T-helper 2 cell treated with Interferon-gamma antibody and Interleukin-4, amounts not matched to agents 5 μg/mL and 100 μg/mL, for 36 hours (primary cell): ENCODE results near the gene FCGBP.

Experiments used
- DNase-seq: peaks from one replicate; pipeline ENCODE4 v3.0.0; 2021; ENCODE audit warnings: low spot score
- H3K27ac Mint-ChIP-seq: one replicate; pipeline ENCODE4 v1.8.0; 2021; ENCODE audit warnings: mild to moderate bottlenecking, mixed read lengths
- H3K27me3 Mint-ChIP-seq: one replicate; pipeline ENCODE4 v1.8.0; 2021; ENCODE audit warnings: low read depth, mixed read lengths
- H3K36me3 Mint-ChIP-seq: one replicate; pipeline ENCODE4 v1.8.0; 2021; ENCODE audit warnings: low read depth, mixed read lengths
- H3K4me1 Mint-ChIP-seq: one replicate; pipeline ENCODE4 v1.8.0; 2021; ENCODE audit warnings: low read depth, mixed read lengths
- H3K4me3 Mint-ChIP-seq: one replicate; pipeline ENCODE4 v1.8.0; 2022; ENCODE audit warnings: mild to moderate bottlenecking, moderate library complexity, mixed read lengths
- H3K9me3 Mint-ChIP-seq: one replicate; pipeline ENCODE4 v1.8.0; 2021; ENCODE audit warnings: mixed read lengths

FCGBP gene

DNA sequence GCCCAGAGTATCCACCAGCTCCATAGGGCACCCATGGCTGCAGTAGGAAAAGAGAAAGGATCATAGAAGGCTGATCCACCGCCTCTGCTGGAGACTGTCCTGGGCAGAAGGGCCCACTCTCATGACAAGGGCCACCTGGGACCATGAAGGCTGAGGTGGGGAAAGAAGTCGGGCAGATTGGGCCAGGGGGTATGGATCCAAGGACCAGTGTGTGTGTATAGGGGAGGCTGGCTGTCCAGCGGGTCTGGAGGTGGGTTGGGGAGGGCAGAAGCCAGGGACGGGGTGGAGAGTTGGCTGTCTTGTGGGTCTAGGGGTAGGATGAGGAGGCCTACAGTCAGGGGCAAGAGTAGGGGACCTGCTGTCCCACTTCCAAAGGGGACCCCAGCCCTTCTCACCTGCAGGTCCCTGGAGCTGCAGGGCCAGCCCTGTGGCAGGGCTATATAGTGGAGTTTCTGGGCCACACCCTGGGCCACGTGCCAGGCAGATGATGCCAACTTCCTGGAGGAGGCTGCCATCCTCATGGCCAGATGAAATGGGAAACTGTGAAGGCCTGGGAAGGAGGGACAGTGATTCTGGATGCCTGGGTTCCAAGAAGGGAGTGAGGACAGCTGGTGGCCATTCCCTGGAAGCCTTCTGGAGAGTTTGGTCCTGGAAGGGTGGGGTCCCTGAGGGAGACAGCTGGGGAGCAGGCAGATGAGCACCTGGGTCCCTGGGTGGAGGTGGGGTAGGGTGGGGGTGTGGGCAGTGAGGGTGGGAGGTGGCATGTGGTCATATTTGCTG, at the start of gene FCGBP:
Gene FCGBP, minus strand, starts transcription at position 51 of the 780 bp plus-strand sequence.
- peaks cover 38% of the 10 kb centered on the region for H3K4me1 Mint-ChIP-seq
- H3K27ac Mint-ChIP-seq = peak within 1 kb of the TSS; percentile 70
- H3K4me3 Mint-ChIP-seq = no peak within 1 kb of the TSS
- DNase-seq = no peak
- H3K36me3 Mint-ChIP-seq = peaks cover 6% of the 10 kb centered on the region
- no peaks in the 10 kb centered on the region for H3K27me3 Mint-ChIP-seq
- peaks cover 15% of the 10 kb centered on the region for H3K9me3 Mint-ChIP-seq

GRCh38 chr19:39983695-39984300, 49.4 kb upstream of the FCGBP start:
- peaks cover 49% of the 10 kb centered on the region for H3K9me3 Mint-ChIP-seq
- no peaks in the 10 kb centered on the region for H3K4me1 Mint-ChIP-seq
- no peak overlapping the region for H3K4me3 Mint-ChIP-seq
- H3K36me3 Mint-ChIP-seq = peaks cover 77% of the 10 kb centered on the region
- no peaks in the 10 kb centered on the region for H3K27me3 Mint-ChIP-seq
- no peak for DNase-seq
- H3K27ac Mint-ChIP-seq = no peak overlapping the region

DNA sequence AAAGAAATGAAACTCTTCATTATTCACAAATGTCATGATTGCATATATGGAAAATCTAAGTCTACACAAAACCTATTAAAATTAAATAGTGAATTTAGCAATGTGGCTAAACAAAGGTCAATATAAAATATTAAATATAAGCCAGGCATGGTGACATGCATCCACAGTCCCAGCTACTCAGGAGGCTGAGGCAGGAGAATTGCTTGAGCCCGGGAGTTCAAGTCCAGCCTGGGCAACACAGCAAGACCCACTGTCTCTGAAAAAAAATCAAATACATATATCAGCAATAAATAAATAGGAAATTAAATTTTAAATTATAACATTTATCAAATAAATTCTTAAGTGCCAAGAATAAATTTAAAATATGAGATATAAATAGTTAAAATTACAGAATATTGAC, 48.4 kb upstream of the FCGBP start:
- H3K4me3 Mint-ChIP-seq = no peak overlapping the region
- H3K9me3 Mint-ChIP-seq = peaks cover 46% of the 10 kb centered on the region
- no peak overlapping the region for H3K27ac Mint-ChIP-seq
- H3K36me3 Mint-ChIP-seq = peaks cover 85% of the 10 kb centered on the region
- no peak for DNase-seq
- no peaks in the 10 kb centered on the region for H3K4me1 Mint-ChIP-seq
- no peaks in the 10 kb centered on the region for H3K27me3 Mint-ChIP-seq

DNA sequence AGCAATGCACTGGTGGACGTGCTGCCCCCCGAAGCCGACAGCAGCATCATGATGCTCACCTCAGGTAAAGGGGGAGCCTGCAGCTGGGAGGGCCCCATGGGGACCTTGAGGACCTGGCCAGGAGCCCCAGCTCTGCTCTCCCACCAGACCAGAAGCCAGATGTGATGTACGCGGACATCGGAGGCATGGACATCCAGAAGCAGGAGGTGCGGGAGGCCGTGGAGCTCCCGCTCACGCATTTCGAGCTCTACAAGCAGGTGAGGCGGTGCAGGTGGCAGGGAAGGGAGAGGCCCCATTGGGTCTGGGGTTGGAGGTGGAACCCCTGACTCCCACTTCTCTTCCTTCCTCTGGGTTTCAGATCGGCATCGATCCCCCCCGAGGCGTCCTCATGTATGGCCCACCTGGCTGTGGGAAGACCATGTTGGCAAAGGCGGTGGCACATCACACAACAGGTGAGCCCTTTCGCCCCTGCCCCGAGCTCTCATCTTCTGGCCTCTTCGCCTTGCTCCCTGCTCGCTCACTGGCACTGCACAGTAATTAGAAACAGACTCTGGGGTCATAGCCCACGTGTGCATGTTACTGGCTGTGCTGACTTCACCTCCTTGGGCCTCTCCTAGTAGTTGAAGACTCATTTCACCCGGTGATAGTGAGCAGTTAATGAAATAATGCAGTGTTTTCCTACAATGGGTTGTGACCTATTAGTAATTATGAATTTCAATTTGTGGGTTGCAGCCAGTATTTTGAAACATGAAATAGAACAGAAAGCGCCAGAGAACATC, 40.1 kb upstream of the FCGBP start:
- no peak for DNase-seq
- no peaks in the 10 kb centered on the region for H3K27me3 Mint-ChIP-seq
- no peaks in the 10 kb centered on the region for H3K9me3 Mint-ChIP-seq
- no peak overlapping the region for H3K27ac Mint-ChIP-seq
- peaks cover 56% of the 10 kb centered on the region for H3K36me3 Mint-ChIP-seq
- H3K4me1 Mint-ChIP-seq = peaks cover 24% of the 10 kb centered on the region
- H3K4me3 Mint-ChIP-seq = no peak overlapping the region

- Mint-ChIP-seq H3K27ac (peak overlapping the region; percentile 93), H3K9me3 (no peaks in the 10 kb centered on the region), H3K4me3 (peak overlapping the region; percentile 94), H3K4me1 (peaks cover 41% of the 10 kb centered on the region), H3K36me3 (peaks cover 36% of the 10 kb centered on the region), H3K27me3 (no peaks in the 10 kb centered on the region)
- no peak for DNase-seq
Measured at GRCh38 chr19:39971380-39972035, 37.1 kb upstream of the FCGBP start.

DNA sequence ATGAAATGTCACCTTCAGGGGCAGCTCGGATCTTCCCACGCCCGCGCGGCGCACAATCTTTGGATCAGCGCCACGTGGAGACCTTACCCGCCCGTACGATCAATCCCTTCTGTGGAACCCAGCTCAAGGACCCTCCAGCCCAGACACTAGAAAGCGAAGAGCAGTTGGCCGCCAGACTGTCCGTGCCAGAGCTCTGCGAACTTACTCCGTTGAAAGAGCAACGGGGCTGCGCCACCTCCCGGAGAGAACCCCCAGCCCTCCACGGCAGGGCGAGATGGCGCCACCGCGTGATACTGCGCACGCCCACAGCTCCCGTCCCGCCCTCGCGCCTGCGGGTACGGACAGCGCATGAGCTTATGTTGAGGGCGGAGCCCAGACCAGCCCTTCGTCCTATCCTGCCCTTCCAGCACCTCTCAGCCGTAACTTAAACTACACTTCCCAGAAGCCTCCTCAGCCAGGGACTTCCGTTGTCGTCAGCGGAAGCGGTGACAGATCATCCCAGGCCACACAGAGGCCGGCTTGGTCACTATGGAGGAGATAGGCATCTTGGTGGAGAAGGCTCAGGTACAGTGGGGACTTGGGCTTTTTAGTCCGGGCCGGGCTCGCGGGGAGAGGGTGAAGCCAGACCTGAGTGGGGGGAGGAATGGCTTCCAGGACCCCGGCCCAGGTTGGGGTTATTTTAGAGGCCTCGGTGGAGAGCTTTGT, 36.4 kb upstream of the FCGBP start, which contains the start of gene PSMC4:
Gene PSMC4, plus strand, starts transcription at position 491 of the 705 bp plus-strand sequence. Its CDS starts 38 bp downstream, at position 529.
- H3K9me3 Mint-ChIP-seq = no peaks in the 10 kb centered on the region

DNA sequence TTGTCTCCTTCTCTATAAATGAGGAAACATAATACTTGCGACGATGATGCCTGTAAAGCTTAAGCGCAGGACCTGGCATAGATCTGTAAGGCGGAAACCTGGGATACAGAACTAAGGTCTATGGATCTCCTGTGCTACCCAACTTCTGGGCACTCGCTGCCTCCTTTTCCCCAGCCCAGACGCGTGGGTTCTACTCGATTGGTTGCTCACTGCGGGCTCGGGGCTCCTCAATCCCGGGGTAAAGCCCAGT, 35.9 kb upstream of the FCGBP start:
- H3K9me3 Mint-ChIP-seq = no peaks in the 10 kb centered on the region
- peak overlapping the region; percentile 93 for H3K27ac Mint-ChIP-seq
- no peak for DNase-seq
- H3K27me3 Mint-ChIP-seq = no peaks in the 10 kb centered on the region
- H3K4me3 Mint-ChIP-seq = peak overlapping the region; percentile 94
- peaks cover 31% of the 10 kb centered on the region for H3K36me3 Mint-ChIP-seq
- H3K4me1 Mint-ChIP-seq = peaks cover 39% of the 10 kb centered on the region

More for the DNA sequence above, 36.4 kb upstream of the FCGBP start, which contains the start of gene PSMC4:
- Mint-ChIP-seq H3K4me1 (peaks cover 41% of the 10 kb centered on the region), H3K27ac (peak within 1 kb of the TSS; percentile 93), H3K27me3 (no peaks in the 10 kb centered on the region), H3K36me3 (peaks cover 36% of the 10 kb centered on the region), H3K4me3 (peak within 1 kb of the TSS; percentile 94)
- DNase-seq = peak; percentile 99

- H3K4me1 Mint-ChIP-seq = peaks cover 39% of the 10 kb centered on the region
- peak; percentile 41 for DNase-seq
- peak overlapping the region; percentile 94 for H3K4me3 Mint-ChIP-seq
- H3K9me3 Mint-ChIP-seq = no peaks in the 10 kb centered on the region
- peak overlapping the region; percentile 93 for H3K27ac Mint-ChIP-seq
- H3K27me3 Mint-ChIP-seq = no peaks in the 10 kb centered on the region
- peaks cover 28% of the 10 kb centered on the region for H3K36me3 Mint-ChIP-seq
Measured at GRCh38 chr19:39969681-39970424, 35.4 kb upstream of the FCGBP start.

DNA sequence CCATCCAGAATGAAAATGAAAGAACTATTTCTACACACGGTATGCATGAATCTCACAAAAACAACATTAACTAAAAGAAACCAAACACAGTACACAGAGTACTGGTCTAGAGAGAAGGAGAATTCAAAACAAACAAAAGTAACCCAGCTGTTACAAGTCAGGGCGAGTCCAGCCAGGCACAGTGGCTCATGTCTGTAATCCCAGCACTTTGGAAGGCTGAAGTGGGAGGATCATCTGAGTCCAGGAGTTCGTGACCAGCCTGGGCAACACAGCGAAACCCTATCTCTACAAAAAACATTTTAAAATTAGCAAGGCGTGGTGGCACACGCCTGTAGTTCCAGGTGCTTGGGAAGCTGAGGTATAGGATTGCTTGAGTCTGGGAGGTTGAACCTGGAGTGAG, 34.8 kb upstream of the FCGBP start:
- H3K36me3 Mint-ChIP-seq = peaks cover 24% of the 10 kb centered on the region

GRCh38 chr19:39968789-39969188, 34.4 kb upstream of the FCGBP start:
- no peak for DNase-seq
- H3K27ac Mint-ChIP-seq = peak overlapping the region; percentile 93
- H3K27me3 Mint-ChIP-seq = no peaks in the 10 kb centered on the region
- H3K9me3 Mint-ChIP-seq = no peaks in the 10 kb centered on the region
- peak overlapping the region; percentile 94 for H3K4me3 Mint-ChIP-seq
- H3K4me1 Mint-ChIP-seq = peaks cover 40% of the 10 kb centered on the region
- peaks cover 21% of the 10 kb centered on the region for H3K36me3 Mint-ChIP-seq

More for the DNA sequence above, 34.8 kb upstream of the FCGBP start:
- Mint-ChIP-seq H3K4me1 (peaks cover 39% of the 10 kb centered on the region), H3K27ac (peak overlapping the region; percentile 93), H3K27me3 (no peaks in the 10 kb centered on the region), H3K4me3 (peak overlapping the region; percentile 94), H3K9me3 (no peaks in the 10 kb centered on the region)
- DNase-seq = no peak

DNA sequence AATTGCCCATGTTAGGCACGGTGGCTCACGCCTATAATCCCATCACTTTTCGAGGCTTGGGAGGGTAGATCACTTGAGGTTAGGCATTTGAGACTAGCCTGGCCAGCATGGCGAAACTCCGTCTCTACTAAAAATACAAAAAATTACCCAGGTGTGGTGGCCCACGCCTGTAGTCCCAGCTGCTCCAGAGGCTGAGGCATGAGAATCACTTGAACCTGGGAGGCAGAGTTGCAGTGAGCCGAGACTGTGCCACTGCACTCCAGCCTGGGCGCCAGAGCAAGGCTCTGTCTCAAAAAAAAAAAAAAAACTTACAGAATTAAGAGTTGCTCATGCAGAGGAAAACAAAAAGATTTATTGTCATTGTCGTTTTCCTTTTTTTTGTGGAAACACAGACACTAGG, 33.1 kb upstream of the FCGBP start:
- H3K27me3 Mint-ChIP-seq = no peaks in the 10 kb centered on the region
- no peak for DNase-seq
- no peaks in the 10 kb centered on the region for H3K9me3 Mint-ChIP-seq
- H3K27ac Mint-ChIP-seq = no peak overlapping the region
- peaks cover 40% of the 10 kb centered on the region for H3K4me1 Mint-ChIP-seq
- H3K4me3 Mint-ChIP-seq = no peak overlapping the region
- H3K36me3 Mint-ChIP-seq = peaks cover 14% of the 10 kb centered on the region

- Mint-ChIP-seq H3K4me3 (no peak overlapping the region), H3K9me3 (no peaks in the 10 kb centered on the region), H3K36me3 (peaks cover 10% of the 10 kb centered on the region), H3K27me3 (no peaks in the 10 kb centered on the region), H3K27ac (no peak overlapping the region), H3K4me1 (peaks cover 33% of the 10 kb centered on the region)
- DNase-seq = no peak
Measured at GRCh38 chr19:39966617-39967016, 32.2 kb upstream of the FCGBP start.

GRCh38 chr19:39963898-39964297, 29.5 kb upstream of the FCGBP start:
- Mint-ChIP-seq H3K27ac (no peak overlapping the region), H3K4me1 (peaks cover 35% of the 10 kb centered on the region), H3K4me3 (no peak overlapping the region), H3K9me3 (no peaks in the 10 kb centered on the region), H3K36me3 (peaks cover 3% of the 10 kb centered on the region), H3K27me3 (no peaks in the 10 kb centered on the region)
- no peak for DNase-seq
